ENCODE measurements around the gene TNFAIP1.
A peak's percentile ranks its signal among the peaks of the same experiment; 100 is the strongest.

Gene TNFAIP1

DNA sequence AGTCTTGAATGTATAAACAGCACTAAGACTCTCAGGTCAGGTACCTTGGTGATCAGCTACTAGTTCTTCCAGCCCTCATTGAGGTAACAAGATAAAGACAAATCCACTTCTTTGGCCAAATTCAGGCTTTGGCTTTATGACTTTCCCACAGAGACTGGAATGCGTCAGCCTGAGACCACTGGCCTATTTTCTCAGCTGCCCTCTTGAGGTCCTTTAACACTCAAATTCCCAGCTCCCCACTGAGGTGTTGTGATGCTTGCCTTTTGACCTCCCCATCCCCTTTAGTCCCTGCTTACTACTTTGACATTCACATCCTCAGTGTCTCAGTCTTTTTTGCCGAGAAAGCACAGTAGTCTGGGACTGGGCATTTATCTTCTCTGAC lies 10.6 kb downstream of the TNFAIP1 start:
- no peak for DNase-seq (ENCODE audit: low spot score)

- DNase-seq (ENCODE audit: low spot score), result no peak
Measured at GRCh38 chr17:28346746-28347246, 11.2 kb downstream of the TNFAIP1 start.

- DNase-seq (ENCODE audit: low spot score), result no peak
Measured at GRCh38 chr17:28347261-28347891, 11.8 kb downstream of the TNFAIP1 start.

DNA sequence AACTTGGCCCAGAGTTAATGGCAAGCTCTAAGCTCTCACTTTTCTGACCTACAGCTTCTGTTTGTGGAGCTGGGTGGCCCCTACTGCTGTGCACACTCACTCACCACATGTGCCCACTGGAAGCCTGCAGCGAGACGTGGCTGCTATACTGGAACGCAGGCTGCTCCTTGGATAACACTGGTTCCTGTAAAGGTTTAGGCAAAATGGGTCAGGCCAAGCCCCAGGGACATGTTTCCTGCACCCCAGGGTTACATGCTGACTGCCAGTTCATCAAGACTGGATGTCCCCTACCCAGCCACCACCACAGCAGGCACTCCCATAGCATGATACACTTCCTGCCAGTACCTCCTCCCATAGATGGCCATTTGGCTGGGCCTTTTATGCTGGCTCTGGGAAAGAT lies 13.4 kb downstream of the TNFAIP1 start:
- DNase-seq (ENCODE audit: low spot score), result no peak

GRCh38 chr17:28350271-28350670 lies 14.7 kb downstream of the TNFAIP1 start:
- DNase-seq (ENCODE audit: low spot score), result no peak

DNA sequence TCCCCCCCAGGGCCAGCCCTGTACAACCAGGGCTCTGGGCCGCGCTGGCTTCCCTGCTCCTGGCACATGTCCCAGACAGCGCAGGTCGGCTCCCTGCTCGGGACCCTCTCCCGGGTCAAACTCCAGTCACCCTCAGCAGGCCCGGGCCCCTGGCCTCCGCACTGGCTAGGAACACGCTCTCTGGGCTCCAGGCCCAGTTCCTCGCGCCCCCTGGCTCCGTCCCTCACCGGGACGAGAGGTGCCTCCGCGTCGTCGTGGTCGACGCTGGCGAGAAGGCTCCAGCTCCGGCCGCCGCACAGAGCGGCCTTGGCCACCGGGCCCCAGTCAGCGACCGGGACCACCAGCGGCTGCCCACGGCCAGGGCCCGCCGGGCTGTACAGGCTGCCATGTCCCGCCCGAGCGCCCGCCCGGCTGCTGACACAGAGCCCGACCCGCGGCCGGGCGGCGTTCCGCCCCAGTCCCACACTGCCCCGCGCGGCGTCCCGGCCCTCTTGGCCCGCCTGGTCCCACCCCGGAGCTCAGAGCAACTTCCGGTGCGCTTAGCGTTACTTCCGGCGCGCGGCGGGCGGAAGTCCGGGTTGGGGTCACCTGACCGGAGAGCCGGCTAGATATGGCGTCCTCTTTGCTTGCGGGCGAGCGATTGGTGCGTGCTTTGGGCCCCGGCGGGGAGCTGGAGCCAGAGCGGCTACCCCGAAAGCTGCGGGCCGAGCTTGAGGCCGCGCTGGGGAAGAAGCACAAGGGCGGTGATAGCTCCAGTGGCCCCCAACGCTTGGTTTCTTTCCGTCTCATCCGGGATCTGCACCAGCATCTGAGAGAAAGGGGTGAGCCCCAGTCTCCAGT lies 21.7 kb downstream of the TNFAIP1 start, which contains the start of gene POLDIP2:
TSS of gene POLDIP2 (minus strand) at position 467 of the 840 bp plus-strand sequence. CDS start at position 388, 79 bp downstream.
- DNase-seq (ENCODE audit: low spot score), result peak; percentile 96

- no peak for DNase-seq (ENCODE audit: low spot score)
Measured at GRCh38 chr17:28357901-28358197, 22.3 kb downstream of the TNFAIP1 start.

DNA sequence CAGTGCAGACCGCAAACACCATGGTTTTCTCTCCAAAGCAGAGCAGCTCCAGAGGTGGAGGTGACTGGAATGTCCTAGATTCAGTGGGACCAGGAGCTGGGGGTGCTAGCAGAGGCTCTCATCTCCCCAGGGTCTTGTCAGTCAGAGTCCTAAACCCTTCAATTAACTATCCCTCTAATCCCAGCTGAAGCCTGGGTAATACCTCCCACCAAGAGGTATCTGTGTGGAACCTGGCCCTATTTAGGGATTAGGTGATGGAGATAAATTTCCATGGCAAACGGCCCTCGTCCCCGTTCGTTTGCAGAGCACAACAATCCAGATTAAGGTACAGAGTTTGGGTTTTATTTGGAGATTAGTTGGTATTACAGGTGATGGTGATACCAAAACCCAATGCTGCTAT lies 27.6 kb downstream of the TNFAIP1 start:
- no peak for DNase-seq (ENCODE audit: low spot score)

GRCh38 chr17:28363776-28364650 lies 28.5 kb downstream of the TNFAIP1 start:
- no peak for DNase-seq (ENCODE audit: low spot score)

DNA sequence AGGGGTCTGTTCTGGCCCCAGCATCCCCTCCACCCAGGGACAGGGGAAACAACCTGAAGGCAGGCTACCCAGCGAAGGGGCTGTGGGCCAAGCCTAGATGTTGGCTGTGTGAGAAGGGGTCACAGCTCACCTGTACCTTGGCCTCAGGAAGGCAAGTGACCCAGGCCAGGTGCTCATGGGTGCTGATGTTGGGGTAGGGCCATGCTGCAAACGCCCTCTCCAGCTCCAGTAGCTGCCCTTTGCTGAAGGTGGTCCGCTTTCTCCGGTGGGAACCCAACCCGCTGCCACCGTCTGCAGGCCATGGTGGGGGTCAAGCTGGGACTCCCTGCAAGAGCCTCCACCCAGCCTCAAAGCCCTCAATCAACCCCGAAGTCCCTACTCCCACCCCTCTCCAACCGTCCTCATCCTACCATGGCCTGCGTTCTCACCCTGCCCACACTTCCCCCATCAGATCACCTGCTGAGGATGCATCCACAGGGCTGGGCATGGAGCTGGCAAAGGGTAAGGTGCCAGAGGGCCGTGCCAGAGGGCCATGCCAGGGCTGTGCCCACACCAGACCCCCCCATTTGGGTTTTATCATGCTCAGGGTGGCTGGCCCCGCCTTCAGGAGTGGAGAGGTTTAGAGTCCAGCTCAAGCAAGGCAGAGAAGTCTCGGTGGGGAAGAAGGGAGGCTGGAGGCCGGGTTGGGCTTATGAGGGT lies 29.3 kb downstream of the TNFAIP1 start, which contains the start of gene SEBOX:
TSS of gene SEBOX (minus strand) at position 535 of the 699 bp plus-strand sequence. CDS start at position 487, 48 bp downstream.
- no peak for DNase-seq (ENCODE audit: low spot score)

- no peak for DNase-seq (ENCODE audit: low spot score)
Measured at GRCh38 chr17:28365487-28365886, 29.9 kb downstream of the TNFAIP1 start.

DNA sequence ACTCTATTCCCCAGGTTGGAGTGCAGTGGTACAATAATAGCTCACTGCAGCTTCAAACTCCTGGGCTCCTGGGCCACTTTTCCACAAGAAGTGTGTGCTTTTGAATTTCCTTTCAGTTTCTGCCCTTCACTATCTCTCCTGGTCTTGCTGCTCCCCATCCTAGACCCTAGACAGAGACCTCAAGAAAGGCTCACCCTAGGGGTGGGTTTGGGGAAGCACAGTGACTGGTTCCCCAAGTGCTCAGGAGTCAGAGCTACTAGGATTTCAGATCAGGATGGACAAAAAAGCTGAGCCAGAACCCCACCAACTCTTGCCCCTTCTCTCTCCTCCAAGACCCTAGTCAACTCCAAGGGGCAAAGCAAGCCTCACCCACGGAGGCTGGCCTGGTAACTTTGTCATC lies 31.0 kb downstream of the TNFAIP1 start:
- no peak for DNase-seq (ENCODE audit: low spot score)

- DNase-seq (ENCODE audit: low spot score), result no peak
Measured at GRCh38 chr17:28367641-28368305, 32.2 kb downstream of the TNFAIP1 start.

DNA sequence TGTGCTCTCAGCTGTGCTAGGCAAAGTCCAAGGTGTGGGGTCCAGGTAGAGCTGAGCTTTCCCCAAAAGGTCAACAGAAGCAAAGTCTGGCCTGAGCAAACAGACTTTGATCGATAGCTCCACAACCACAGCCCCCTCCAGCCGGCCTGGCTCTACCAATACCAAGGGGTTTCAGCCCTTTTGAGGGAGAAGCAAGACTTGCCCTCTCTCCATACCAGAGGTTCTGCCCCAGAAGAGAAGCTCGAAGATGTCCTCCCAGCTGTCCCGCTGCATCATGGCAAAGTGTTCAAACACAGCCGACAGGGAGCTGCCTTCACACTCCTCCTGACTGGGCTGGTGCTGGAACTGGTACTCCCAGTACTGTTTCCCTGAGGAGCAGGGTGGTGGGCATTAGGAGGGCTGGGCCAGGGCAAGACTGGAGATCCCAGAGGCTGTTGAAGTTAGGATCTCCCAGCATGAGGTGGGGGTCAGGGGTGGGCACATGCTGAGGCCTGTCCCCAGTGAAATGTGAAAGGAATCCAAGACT lies 32.8 kb downstream of the TNFAIP1 start:
- DNase-seq (ENCODE audit: low spot score), result no peak

DNA sequence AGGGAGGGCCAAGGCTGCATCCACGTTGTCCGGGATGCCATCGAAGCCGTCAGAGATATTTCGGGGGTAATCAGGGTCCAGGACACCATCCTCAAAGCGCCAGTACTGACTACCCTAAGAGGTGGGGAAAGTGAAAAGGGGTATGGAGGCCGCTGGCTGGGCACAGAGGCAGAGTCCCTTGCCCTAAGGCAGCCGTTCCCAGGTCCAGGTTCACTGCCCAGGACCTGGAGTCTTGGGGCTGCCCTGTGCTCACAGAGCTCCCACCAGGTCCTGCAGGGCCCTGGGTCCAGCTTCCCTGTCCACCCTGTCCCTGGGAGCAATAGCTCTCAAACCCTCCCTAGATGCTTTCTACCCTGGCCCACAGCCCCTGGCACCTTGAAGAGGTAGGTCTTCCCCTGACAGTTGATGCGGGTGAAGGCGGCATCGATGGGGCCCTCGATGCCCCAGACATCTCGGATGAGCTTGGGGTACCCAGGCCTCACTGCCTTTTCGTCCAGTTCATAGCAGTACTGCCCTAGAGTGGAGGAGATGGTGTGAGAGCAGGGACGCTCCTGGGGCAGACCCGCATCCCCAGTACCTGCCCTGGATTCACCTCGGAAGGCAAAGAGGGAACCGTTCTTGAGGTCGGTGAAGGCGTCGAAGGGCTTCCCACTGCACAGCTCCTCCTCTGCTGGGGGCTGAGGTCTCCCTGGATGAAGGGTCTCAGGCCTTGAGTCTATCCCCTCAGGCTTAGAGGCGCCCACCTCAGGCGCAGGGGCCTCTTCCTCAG lies 33.5 kb downstream of the TNFAIP1 start:
- no peak for DNase-seq (ENCODE audit: low spot score)

DNA sequence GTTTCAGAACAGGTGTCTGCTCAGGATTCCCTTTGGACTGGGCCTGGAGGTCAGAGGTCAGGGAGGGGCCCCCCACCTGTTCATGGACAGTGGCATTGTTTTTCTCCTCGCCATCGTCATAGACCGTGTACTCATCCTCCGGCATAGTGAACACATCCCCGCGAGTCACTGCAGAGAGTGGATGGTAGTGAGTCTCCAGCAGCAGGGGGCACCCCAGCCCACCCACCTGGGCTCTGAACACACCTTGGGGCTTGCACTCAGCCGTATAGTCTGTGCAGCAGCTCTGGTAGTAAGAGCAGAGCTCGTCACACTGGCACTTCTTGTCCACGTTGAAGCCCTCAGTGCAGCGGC lies 34.1 kb downstream of the TNFAIP1 start:
- DNase-seq (ENCODE audit: low spot score), result no peak

GRCh38 chr17:28370035-28370743 lies 34.6 kb downstream of the TNFAIP1 start, which contains the start of gene VTN:
VTN (minus strand) TSS chr17:28370307; CDS start chr17:28370203, 104 bp downstream.
- DNase-seq (ENCODE audit: low spot score), result no peak

- no peak for DNase-seq (ENCODE audit: low spot score)
Measured at GRCh38 chr17:28370744-28371103, 35.2 kb downstream of the TNFAIP1 start.

Measured in hematopoietic multipotent progenitor cell treated with erythropoietin and hydrocortisone succinate and interleukin-3 and kit ligand, for 17 days (in vitro differentiated cells).